Psoas muscle (tissue), 8 donors: ENCODE data around the gene SGMS2. TPM values are rescaled to one million over a fixed set of nuclear protein-coding genes. Genes with fewer than 3 reads are reported as not detected.

Experiments
- ATAC-seq, 4 donors: fragments of 200-7000 bp; cut with Tn5 transposase; one replicate each; pipeline ENCODE4 v1.9.1; 2020; ENCODE audit warnings: moderate library complexity in 3 of 4, mild to moderate bottlenecking in 2 of 4
- DNase-seq, 2 donors: peaks; one replicate each; pipeline ENCODE4 v3.0.0-alpha.2; 2020
- H3K27ac ChIP-seq: fragments of 200-600 bp; one replicate; pipeline ENCODE4 v1.8.0; 2022
- H3K27me3 ChIP-seq, 3 donors: fragments of 200-600 bp in 1 of 3; one replicate each; pipeline versions ENCODE4 v1.6.1 to v1.8.0; 2013 to 2022; ENCODE audit warnings: low read length in 2 of 3, mild to moderate bottlenecking in 2 of 3, moderate library complexity in 1 of 3; ENCODE audit not compliant: insufficient read depth in 3 of 3
- H3K36me3 ChIP-seq, 2 donors: fragments of 200-600 bp in 1 of 2; one replicate each; pipeline versions ENCODE4 v1.6.1 to v1.8.0; 2013 to 2022; ENCODE audit warnings: low read depth in 1 of 2, mild to moderate bottlenecking in 1 of 2, moderate library complexity in 1 of 2; ENCODE audit not compliant: insufficient read depth in 1 of 2
- H3K4me1 ChIP-seq: fragments of 200-600 bp; one replicate; pipeline ENCODE4 v1.8.0; 2022
- H3K4me3 ChIP-seq: fragments of 200-600 bp; one replicate; pipeline ENCODE4 v1.8.0; 2022; ENCODE audit warnings: mild to moderate bottlenecking
- H3K9me3 ChIP-seq: fragments of 200-600 bp; one replicate; pipeline ENCODE4 v1.8.0; 2022
- CTCF ChIP-seq: fragments of 200-600 bp; IDR thresholded peaks from one replicate; pipeline ENCODE4 v1.8.0; 2022; ENCODE audit warnings: antibody characterized with exemption
- WGBS, 3 donors: extraction: QIAGEN DNeasy Blood & Tissue Kit; methylation state at CpG; one replicate each; pipeline versions ENCODE4 v1.1.6 to v1.1.7; 2013; 5-methylcytosine and 5-hydroxymethylcytosine counted together
- intact Hi-C, 2 donors: fragments of 100-400 bp; cut with DNase I; formaldehyde crosslinking; loops; one replicate each; pipeline versions ENCODE4 v1.11.0 to v1.14.2; 2022
- polyA plus RNA-seq, 3 donors: library from polyadenylated mRNA; stranded (reverse); fragments of 200-250 nt; gene quantifications; one replicate each; pipeline ENCODE4 v1.2.3, GENCODE V29; 2013
- total RNA-seq, 4 donors: library from RNA; stranded (reverse); fragmentation: NEBNext Ultra II Directional in 2 of 4; extraction: Animal tissue kit (Norgen Biotek cat#: 25700) in 2 of 4; gene quantifications; one replicate each; pipeline versions ENCODE4 v1.2.1 to v1.2.4, GENCODE V29; 2021 to 2023
- donor health status: healthy with polysubstance abuse.
- donor health status: DM: no; HTN: no; CAD: no; lungs with moderate emphysema.
- donor health status: Bipolar disorder and iron deficiency.
- donor health status: healthy.
- donor health status: DM: yes; HTN: yes; CAD: no.
- donor health status: DM: no; HTN: no; CAD: no.
- donor health status: DM: no; HTN: no; CAD: no.
- donor health status: DM: yes; HTN: yes; CAD: no.

Gene SGMS2
- total and polyA plus RNA-seq, 7 donors: 1.7 to 14.2 (median 8.7) TPM

- Histone ChIP-seq H3K4me1 (no peaks in the 10 kb centered on the region), H3K4me3 (no peak overlapping the region), H3K27me3 (no peaks in the 10 kb centered on the region), H3K9me3 (no peaks in the 10 kb centered on the region), H3K27ac (no peak overlapping the region), H3K36me3 (no peaks in the 10 kb centered on the region)
- ATAC-seq: no peak
- 70 to 74% (median 72%) methylated on average over 8 of the region's 8 CpGs for WGBS, 3 donors
- TF ChIP-seq CTCF: no peak
- intact Hi-C loops: no loop called here
- DNase-seq: no peak
These were observed 46.4 kb downstream of the SGMS2 start for GRCh38 chr4:107870916-107871786.

- WGBS, 3 donors: 94 to 96% (median 96%) methylated on average over 3 of the region's 3 CpGs
- Histone ChIP-seq H3K9me3 (no peaks in the 10 kb centered on the region), H3K4me1 (no peaks in the 10 kb centered on the region), H3K36me3 (no peaks in the 10 kb centered on the region), H3K27me3 (no peaks in the 10 kb centered on the region), H3K4me3 (no peak overlapping the region), H3K27ac (no peak overlapping the region)
- TF ChIP-seq CTCF: no peak
- ATAC-seq (no peak), DNase-seq (no peak)
- intact Hi-C loops: no loop called here
These were observed 49.3 kb downstream of the SGMS2 start for GRCh38 chr4:107874024-107874423.

GRCh38 chr4:107876099-107876498 is 51.4 kb downstream of the SGMS2 start:
- Histone ChIP-seq H3K27ac (no peak overlapping the region), H3K4me3 (no peak overlapping the region), H3K9me3 (no peaks in the 10 kb centered on the region), H3K4me1 (no peaks in the 10 kb centered on the region), H3K27me3 (no peaks in the 10 kb centered on the region), H3K36me3 (no peaks in the 10 kb centered on the region)
- intact Hi-C loops: no loop called here
- WGBS, 3 donors: 90 to 100% (median 95%) methylated on average over 1 of the region's 1 CpG
- no peak for DNase-seq
- no peak for ATAC-seq
- no peak for TF ChIP-seq CTCF

- TF ChIP-seq CTCF: no peak
- no peaks in the 10 kb centered on the region for H3K27me3 ChIP-seq
- no peaks in the 10 kb centered on the region for H3K9me3 ChIP-seq
- intact Hi-C loops: no loop called here
- DNase-seq (no peak), ATAC-seq (no peak)
- no peaks in the 10 kb centered on the region for H3K4me1 ChIP-seq
- no peaks in the 10 kb centered on the region for H3K36me3 ChIP-seq
- 64 to 94% (median 80%) methylated on average over 3 of the region's 3 CpGs for WGBS, 3 donors
- no peak overlapping the region for H3K4me3 ChIP-seq
- H3K27ac ChIP-seq: no peak overlapping the region
These were observed 52.6 kb downstream of the SGMS2 start for GRCh38 chr4:107877361-107877760.

GRCh38 chr4:107885865-107886264 is 61.1 kb downstream of the SGMS2 start:
- Histone ChIP-seq H3K36me3 (no peaks in the 10 kb centered on the region), H3K4me1 (no peaks in the 10 kb centered on the region), H3K9me3 (peaks cover 4% of the 10 kb centered on the region), H3K4me3 (no peak overlapping the region), H3K27ac (no peak overlapping the region), H3K27me3 (no peaks in the 10 kb centered on the region)
- ATAC-seq: no peak
- intact Hi-C loops: no loop called here
- TF ChIP-seq CTCF: no peak
- no peak for DNase-seq
